Measurements from ENCODE around the gene DSTYK. TPM values are rescaled to one million over a fixed set of nuclear protein-coding genes. Genes with fewer than 3 reads are reported as not detected.

Gene DSTYK, protein sequence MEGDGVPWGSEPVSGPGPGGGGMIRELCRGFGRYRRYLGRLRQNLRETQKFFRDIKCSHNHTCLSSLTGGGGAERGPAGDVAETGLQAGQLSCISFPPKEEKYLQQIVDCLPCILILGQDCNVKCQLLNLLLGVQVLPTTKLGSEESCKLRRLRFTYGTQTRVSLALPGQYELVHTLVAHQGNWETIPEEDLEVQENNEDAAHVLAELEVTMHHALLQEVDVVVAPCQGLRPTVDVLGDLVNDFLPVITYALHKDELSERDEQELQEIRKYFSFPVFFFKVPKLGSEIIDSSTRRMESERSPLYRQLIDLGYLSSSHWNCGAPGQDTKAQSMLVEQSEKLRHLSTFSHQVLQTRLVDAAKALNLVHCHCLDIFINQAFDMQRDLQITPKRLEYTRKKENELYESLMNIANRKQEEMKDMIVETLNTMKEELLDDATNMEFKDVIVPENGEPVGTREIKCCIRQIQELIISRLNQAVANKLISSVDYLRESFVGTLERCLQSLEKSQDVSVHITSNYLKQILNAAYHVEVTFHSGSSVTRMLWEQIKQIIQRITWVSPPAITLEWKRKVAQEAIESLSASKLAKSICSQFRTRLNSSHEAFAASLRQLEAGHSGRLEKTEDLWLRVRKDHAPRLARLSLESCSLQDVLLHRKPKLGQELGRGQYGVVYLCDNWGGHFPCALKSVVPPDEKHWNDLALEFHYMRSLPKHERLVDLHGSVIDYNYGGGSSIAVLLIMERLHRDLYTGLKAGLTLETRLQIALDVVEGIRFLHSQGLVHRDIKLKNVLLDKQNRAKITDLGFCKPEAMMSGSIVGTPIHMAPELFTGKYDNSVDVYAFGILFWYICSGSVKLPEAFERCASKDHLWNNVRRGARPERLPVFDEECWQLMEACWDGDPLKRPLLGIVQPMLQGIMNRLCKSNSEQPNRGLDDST
- total RNA-seq (8.1 and 8.7 TPM in 2 replicates), polyA plus RNA-seq (2.8 and 3.6 TPM in 2 replicates), polyA minus RNA-seq (11.0 and 14.9 TPM in 2 replicates), Bru-seq, nascent RNA (percentile 66 among the genes with signal in this experiment), BruChase-seq, experiment 1, labeled RNA remaining after a 6-hour chase (percentile 64 among the genes with signal in this experiment), BruChase-seq, experiment 2, labeled RNA remaining after a 2-hour chase (percentile 69 among the genes with signal in this experiment)
- 4.0 and 4.2 TPM in 2 replicates for polyA plus RNA-seq (2011; cell fraction: cytosol; rRNA removed)
- polyA plus RNA-seq (2011; cell fraction: nucleus; rRNA removed) = 4.0 and 4.1 TPM in 2 replicates
- 6.5 and 7.7 TPM in 2 replicates for polyA plus RNA-seq (2012)
- polyA minus RNA-seq (2011; cell fraction: cytosol; rRNA and poly(A)+ RNA removed) = 7.2 TPM
- polyA minus RNA-seq (2011; cell fraction: nucleus; rRNA and poly(A)+ RNA removed) = 6.2 and 8.2 TPM in 2 replicates
- long read RNA-seq, full-length matches to known transcripts = 2 of 4 reads
- long read RNA-seq, partial matches to known transcripts = 1 of 4 reads
- long read RNA-seq, other reads (novel, unspliced or antisense) = 1 of 4 reads

- Histone ChIP-seq H3K9ac (replicated peaks; ENCODE audit: extremely low read depth, insufficient read depth, low read length) (peak within 1 kb of the TSS; percentile 87), H3K36me3 (ENCODE audit: control insufficient read depth in 2 of 2, extremely low read depth in 1 of 2, insufficient read depth in 2 of 2, low read length in 2 of 2) (no peaks in the 10 kb centered on the region), H3K27me3 (ENCODE audit: control insufficient read depth in 2 of 2, insufficient read depth in 2 of 2, low read length in 2 of 2) (peaks cover 9 to 15% of the 10 kb centered on the region in 2 experiments), H2AFZ (ENCODE audit: low read depth, low read length) (peak within 1 kb of the TSS; percentile 98), H3K9me3 (replicated peaks; ENCODE audit: control insufficient read depth, insufficient read depth, low read length) (no peaks in the 10 kb centered on the region), H3K4me1 (ENCODE audit: control insufficient read depth, extremely low read depth, insufficient read depth, low read length) (peaks cover 7% of the 10 kb centered on the region), H3K4me3 (replicated peaks in 1 of 3; ENCODE audit: insufficient read depth in 1 of 3, low read depth in 1 of 3, low read length in 3 of 3) (peak within 1 kb of the TSS; percentile 81 to 90 (median 89)), H4K20me1 (replicated peaks; ENCODE audit: control insufficient read depth, extremely low read depth, insufficient read depth, low read length) (no peaks in the 10 kb centered on the region), H3K79me2 (ENCODE audit: control insufficient read depth, insufficient read depth, low read length) (peaks cover 15% of the 10 kb centered on the region), H3K9me1 (replicated peaks; ENCODE audit: control insufficient read depth, extremely low read depth, insufficient read depth, low read length) (no peaks in the 10 kb centered on the region), H3K4me2 (ENCODE audit: insufficient read depth, low read length) (peak within 1 kb of the TSS; percentile 84), H3K27ac (ENCODE audit: insufficient read depth, low read depth, low read length) (peak within 1 kb of the TSS; percentile 14)
- FAIRE-seq = peak; percentile 86
- POLR2A ChIA-PET = no interaction called here
- intact Hi-C loops (cut with micrococcal nuclease) (loop anchor here (1.0 to 2.0 kb wide), 5 partner anchors 16 to 89 kb away; partner anchors contain the start of gene TMCC2), dilution Hi-C loops (cut with MboI; ENCODE audit: extremely low pct_ligation_motif_present, low sequenced_read_pairs) (no loop called here)
- DNase-seq (ENCODE audit: low read depth, low spot score) = peak; percentile 95
- CTCF ChIA-PET = interaction anchor here (2.4 kb wide), 1 partner anchor 70 kb away, joined by 7 read pairs; no protein-coding TSS in a partner anchor
- TF ChIP-seq MYC (IDR thresholded peaks at IDR 0.05; ENCODE audit: low read depth, low read length) (no peak), POLR2A (IDR thresholded peaks at IDR 0.05; ENCODE audit: low read depth, low read length) (peak; percentile 54), POLR2AphosphoS5 (IDR thresholded peaks at IDR 0.05; ENCODE audit: insufficient read depth, low read depth, low read length) (peak; percentile 9)
- BruUV-seq (replicated peaks) = no TSS peak
Observed at GRCh38 chr1:205211169-205211838, at the start of gene DSTYK. TSS of gene DSTYK (minus strand) at chr1:205211702. CDS start at chr1:205211535, 167 bp downstream.
